DMS79 (cell line): ENCODE measurements around the gene ZNF208.
"Not testable (repeated sequence)": the region's sequence is repeated elsewhere in the genome, so short reads cannot be mapped to it uniquely, and the experiment has no call there.

Experiments
- DNase-seq: peaks from one replicate; lab custom pipeline; 2025; lab: John Stamatoyannopoulos, UW

Gene ZNF208

DNA sequence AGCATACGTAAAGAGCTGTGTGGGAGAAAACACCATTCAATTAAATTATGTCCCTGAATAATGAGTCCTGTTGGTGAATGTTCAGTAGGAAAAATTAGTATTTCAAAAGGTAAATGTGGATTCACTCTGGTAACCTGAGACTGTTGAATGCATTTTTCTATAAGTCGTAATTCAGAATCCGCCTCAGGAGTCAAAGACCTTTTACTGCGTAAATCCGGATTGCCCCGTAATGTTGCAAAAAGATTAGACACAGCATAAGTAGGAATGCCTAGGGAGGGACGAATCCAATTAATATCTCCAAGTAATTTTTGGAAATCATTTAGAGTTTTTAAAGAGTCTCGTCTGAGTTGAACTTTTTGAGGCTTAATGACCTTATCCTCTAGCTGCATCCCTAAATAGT lies 126.0 kb downstream of the ZNF208 start:
- DNase-seq: not testable (repeated sequence)

DNA sequence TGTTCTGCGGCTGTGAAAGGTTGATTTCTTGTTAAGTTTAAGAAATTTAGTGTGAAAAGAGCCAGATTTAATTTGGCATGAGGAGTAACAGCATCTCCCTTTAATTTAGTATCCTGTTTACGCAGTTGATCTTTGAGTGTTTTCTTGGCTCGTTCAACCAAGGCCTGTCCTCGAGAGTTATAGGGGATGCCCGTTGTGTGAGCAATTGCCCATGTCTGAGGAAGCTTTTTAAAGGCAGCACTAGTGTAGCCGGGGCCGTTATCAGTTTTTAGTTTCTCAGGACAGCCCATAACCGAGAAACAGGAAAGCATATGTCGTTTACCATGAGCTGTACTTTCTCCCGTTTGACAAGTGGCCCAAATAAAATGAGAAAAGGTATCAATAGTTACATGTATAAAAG lies 127.2 kb downstream of the ZNF208 start:
- DNase-seq: peak; percentile 49
